ENCODE data around the gene GALNT13.

The GALNT13 gene

GRCh38 chr2:154324601-154325000 lies 452.9 kb downstream of the GALNT13 start:
- Histone ChIP-seq H4K20me1 (ENCODE audit: insufficient read depth, low read length) (no peaks in the 10 kb centered on the region), H3K4me2 (ENCODE audit: low read length) (no peak overlapping the region), H3K36me3 (replicated peaks; ENCODE audit: low read depth, low read length) (no peaks in the 10 kb centered on the region), H3K79me2 (ENCODE audit: low read length) (no peaks in the 10 kb centered on the region), H3K27ac (ENCODE audit: low read length) (no peak overlapping the region), H3K9me3 (ENCODE audit: insufficient read depth, low read length) (no peaks in the 10 kb centered on the region), H3K4me1 (ENCODE audit: low read length) (no peaks in the 10 kb centered on the region), H3K27me3 (ENCODE audit: low read depth, low read length) (no peaks in the 10 kb centered on the region), H2AFZ (ENCODE audit: low read depth, low read length) (no peak overlapping the region), H3K4me3 (ENCODE audit: low read length) (no peak overlapping the region), H3K9ac (ENCODE audit: low read length) (no peak overlapping the region)
- TF ChIP-seq EZH2phosphoT487 (IDR thresholded peaks at IDR 0.05; ENCODE audit: low read depth) (no peak), CTCF (IDR thresholded peaks at IDR 0.05; ENCODE audit: low read depth, low read length) (no peak)

GRCh38 chr2:154329510-154329909 lies 457.8 kb downstream of the GALNT13 start:
- H3K9ac ChIP-seq (ENCODE audit: low read length), result no peak overlapping the region
- no peaks in the 10 kb centered on the region for H4K20me1 ChIP-seq (ENCODE audit: insufficient read depth, low read length)
- no peak for TF ChIP-seq EZH2phosphoT487 (IDR thresholded peaks at IDR 0.05; ENCODE audit: low read depth)
- TF ChIP-seq CTCF (IDR thresholded peaks at IDR 0.05; ENCODE audit: low read depth, low read length), result no peak
- no peak overlapping the region for H3K27ac ChIP-seq (ENCODE audit: low read length)
- H2AFZ ChIP-seq (ENCODE audit: low read depth, low read length), result no peak overlapping the region
- no peaks in the 10 kb centered on the region for H3K36me3 ChIP-seq (replicated peaks; ENCODE audit: low read depth, low read length)
- H3K27me3 ChIP-seq (ENCODE audit: low read depth, low read length), result no peaks in the 10 kb centered on the region
- no peaks in the 10 kb centered on the region for H3K4me1 ChIP-seq (ENCODE audit: low read length)
- H3K79me2 ChIP-seq (ENCODE audit: low read length), result no peaks in the 10 kb centered on the region
- no peaks in the 10 kb centered on the region for H3K9me3 ChIP-seq (ENCODE audit: insufficient read depth, low read length)
- H3K4me3 ChIP-seq (ENCODE audit: low read length), result no peak overlapping the region
- no peak overlapping the region for H3K4me2 ChIP-seq (ENCODE audit: low read length)

- Histone ChIP-seq H4K20me1 (ENCODE audit: insufficient read depth, low read length) (no peaks in the 10 kb centered on the region), H3K4me1 (ENCODE audit: low read length) (no peaks in the 10 kb centered on the region), H3K27ac (ENCODE audit: low read length) (no peak overlapping the region), H3K36me3 (replicated peaks; ENCODE audit: low read depth, low read length) (no peaks in the 10 kb centered on the region), H3K4me2 (ENCODE audit: low read length) (no peak overlapping the region), H3K79me2 (ENCODE audit: low read length) (no peaks in the 10 kb centered on the region), H2AFZ (ENCODE audit: low read depth, low read length) (no peak overlapping the region), H3K9ac (ENCODE audit: low read length) (no peak overlapping the region), H3K9me3 (ENCODE audit: insufficient read depth, low read length) (no peaks in the 10 kb centered on the region), H3K27me3 (ENCODE audit: low read depth, low read length) (no peaks in the 10 kb centered on the region), H3K4me3 (ENCODE audit: low read length) (no peak overlapping the region)
- TF ChIP-seq EZH2phosphoT487 (IDR thresholded peaks at IDR 0.05; ENCODE audit: low read depth) (no peak), CTCF (IDR thresholded peaks at IDR 0.05; ENCODE audit: low read depth, low read length) (no peak)
These were observed 460.1 kb downstream of the GALNT13 start for GRCh38 chr2:154331784-154332183.

GRCh38 chr2:154336201-154336600 lies 464.5 kb downstream of the GALNT13 start:
- Histone ChIP-seq H4K20me1 (ENCODE audit: insufficient read depth, low read length) (no peaks in the 10 kb centered on the region), H3K79me2 (ENCODE audit: low read length) (no peaks in the 10 kb centered on the region), H3K27me3 (ENCODE audit: low read depth, low read length) (no peaks in the 10 kb centered on the region), H3K4me3 (ENCODE audit: low read length) (no peak overlapping the region), H3K9ac (ENCODE audit: low read length) (no peak overlapping the region), H3K9me3 (ENCODE audit: insufficient read depth, low read length) (no peaks in the 10 kb centered on the region), H3K36me3 (replicated peaks; ENCODE audit: low read depth, low read length) (no peaks in the 10 kb centered on the region), H3K4me2 (ENCODE audit: low read length) (no peak overlapping the region), H2AFZ (ENCODE audit: low read depth, low read length) (no peak overlapping the region), H3K4me1 (ENCODE audit: low read length) (no peaks in the 10 kb centered on the region), H3K27ac (ENCODE audit: low read length) (no peak overlapping the region)
- TF ChIP-seq EZH2phosphoT487 (IDR thresholded peaks at IDR 0.05; ENCODE audit: low read depth) (no peak), CTCF (IDR thresholded peaks at IDR 0.05; ENCODE audit: low read depth, low read length) (no peak)

Data from OCI-LY3 (cell line).